NK-92 (cell line): ENCODE data around the gene PATL1.

Experiments used
- DNase-seq: peaks from one replicate; lab custom pipeline; 2025; ENCODE audit not compliant: unreplicated experiment; lab: John Stamatoyannopoulos, UW

The PATL1 gene

DNA sequence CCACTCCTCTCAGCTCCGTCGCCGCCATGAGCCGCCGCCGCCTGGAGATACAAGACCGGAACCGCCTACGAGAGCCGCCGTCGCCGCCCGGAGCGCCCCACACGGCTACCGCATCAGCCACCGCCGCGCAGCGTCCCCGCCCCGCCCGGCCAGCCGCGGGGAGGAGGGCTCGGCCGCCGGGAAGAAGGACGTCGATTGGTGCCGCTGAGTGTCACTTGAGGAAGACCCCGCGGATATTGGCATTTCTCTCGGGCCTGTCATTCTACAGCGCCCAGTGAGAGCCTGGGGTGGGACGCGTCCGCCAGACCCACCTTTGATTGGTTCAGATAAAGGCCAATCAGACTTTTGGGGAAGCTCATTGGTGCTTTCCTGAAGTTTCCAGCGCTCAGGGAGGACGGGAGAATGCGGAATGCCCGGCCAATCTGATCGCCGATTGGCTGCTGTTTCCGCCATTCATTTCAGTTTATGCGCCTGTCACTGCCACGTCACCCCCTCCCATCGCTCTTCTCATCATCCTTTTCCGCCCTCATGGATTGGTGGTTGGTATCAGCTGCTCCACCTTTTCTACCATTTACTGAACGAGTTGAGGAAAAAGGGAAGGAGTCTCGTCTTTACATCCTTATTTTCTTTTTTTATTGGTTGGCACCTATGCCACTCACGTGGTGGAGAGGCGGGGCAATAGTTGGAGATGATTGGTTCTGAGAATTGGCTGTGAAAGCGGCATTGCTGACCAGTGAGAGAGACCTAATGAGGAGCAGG lies 53.0 kb downstream of the PATL1 start, which contains the start of gene OSBP:
Gene OSBP, minus strand, starts transcription at position 138 of the 759 bp plus-strand sequence. Its CDS starts 110 bp downstream, at position 28.
- DNase-seq, result peak; percentile 99

DNA sequence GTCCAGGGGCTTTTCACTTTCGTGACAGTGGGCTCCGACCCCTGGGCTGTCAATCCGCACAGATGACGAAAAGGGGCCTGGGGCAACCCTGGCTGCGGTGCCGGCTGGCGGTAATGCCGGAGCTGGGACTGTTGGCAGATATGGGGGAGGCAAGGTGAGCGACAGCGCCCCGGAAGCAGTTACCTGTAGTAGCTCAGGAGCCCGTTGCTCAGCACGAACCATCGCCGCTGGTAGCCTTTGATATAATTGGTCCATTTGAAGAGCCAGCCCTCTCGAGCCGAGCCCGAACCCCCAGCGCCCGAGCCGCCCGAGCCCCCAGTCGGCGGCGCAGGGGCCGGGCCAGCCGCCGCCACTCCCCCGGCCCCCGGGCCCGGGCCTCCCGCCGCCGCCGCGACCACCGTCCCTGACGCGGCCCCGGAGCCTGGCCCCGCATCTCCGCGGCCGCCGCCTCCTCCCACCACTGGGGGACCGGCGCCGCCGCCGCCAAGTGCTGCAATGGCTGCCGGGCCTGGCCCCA lies 53.7 kb downstream of the PATL1 start:
- no peak for DNase-seq

DNA sequence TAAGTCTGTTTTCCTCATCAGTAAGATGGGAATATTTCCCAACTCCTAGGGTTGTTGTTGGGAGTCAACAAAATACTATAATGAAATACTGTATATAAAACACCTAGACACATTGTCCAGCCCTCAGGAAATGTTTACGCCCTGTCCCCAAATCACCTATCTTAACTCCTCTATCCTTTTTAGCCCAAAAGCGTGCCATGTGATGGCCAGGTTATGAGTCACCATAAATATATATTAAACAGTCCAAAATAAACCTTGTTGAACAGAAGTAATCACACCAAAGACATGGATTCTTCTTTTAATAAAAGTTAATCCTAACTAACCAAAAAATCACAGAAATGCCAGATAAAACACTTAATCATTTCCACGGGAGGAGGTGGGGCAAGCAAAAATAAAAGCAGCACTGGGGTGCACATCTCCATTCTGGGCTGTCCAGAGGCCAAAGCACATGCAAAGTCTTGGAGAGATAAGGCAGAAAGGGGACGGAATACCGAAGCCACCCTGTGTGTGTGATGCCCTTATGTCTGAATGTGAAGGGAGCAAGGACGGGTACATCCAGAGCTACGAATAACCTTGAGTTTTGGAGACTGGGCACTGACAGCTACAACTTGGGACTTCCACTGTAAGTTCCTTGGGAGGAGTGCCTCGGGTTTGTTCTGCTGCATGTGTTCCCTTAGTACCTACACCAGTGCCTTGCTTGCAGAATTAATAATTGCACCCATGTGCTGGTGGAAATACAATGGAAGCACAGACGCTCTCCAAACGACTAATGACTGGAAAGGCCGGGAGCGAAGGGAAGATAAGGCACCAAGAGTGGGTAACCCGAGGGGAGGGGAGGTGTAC lies 54.3 kb downstream of the PATL1 start:
- DNase-seq, result no peak

DNA sequence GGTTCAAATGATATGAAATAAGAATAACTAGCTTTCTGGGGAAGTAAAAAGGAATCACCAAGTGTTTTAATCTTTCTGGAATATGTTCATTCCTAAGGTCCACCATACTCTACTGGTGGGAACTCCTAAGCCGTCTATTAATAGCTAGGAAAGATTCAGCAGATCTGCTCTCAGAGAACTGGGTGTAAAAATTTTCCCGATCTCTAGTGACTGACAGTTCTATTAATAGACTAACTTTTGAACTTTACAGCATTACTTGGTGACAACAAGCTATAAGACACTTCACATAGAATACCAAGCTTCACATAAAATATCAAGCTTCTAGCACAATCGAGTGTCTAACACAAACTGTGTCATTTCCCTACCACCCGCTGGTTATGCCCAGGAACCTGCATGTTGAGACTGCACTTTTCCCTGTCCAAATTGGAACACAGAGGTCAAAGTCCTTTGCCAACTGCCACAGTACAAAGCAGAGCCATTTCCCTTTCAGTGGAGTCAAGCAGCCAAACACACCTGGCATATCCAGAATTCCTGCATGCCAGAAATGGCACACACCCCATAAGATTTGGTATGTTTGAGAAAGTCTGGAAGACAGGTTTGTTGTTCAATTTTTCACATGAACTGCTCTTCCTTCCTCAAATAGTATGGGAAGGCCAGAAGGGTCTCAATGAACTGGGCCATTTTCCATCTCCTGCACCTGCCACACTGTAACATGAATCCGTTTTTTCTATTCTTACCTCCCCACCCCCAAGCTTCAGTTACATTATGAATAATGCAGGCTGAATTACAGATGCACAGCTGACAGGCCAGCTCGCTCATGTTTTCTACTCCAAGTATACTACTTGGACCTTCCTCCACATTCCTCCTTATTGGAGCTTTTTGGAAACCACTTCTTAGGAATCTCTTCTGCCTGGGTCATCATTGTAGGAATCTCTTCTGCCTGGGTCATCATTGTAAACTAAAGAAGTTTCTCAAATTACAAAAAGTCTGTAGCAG lies 57.0 kb downstream of the PATL1 start:
- no peak for DNase-seq

DNA sequence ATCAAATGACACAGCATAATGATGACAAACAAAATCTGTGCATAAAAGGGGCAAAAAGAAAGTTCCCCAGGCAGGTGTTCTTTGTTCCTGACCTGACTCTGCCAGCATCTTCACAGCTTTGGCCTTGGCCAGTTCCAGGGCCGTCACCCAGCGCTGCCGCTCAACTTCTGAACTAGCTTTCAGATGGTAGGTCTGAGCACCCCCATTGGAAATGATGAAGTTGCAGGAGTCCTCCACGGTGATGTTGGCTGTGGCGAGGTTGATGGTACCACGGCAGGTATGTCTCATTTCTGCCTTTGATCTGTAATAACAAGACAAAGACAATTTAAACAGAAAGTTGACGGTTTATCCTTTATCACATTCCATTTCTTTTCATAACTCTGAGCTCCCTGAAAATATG lies 58.5 kb downstream of the PATL1 start:
- DNase-seq, result no peak

DNA sequence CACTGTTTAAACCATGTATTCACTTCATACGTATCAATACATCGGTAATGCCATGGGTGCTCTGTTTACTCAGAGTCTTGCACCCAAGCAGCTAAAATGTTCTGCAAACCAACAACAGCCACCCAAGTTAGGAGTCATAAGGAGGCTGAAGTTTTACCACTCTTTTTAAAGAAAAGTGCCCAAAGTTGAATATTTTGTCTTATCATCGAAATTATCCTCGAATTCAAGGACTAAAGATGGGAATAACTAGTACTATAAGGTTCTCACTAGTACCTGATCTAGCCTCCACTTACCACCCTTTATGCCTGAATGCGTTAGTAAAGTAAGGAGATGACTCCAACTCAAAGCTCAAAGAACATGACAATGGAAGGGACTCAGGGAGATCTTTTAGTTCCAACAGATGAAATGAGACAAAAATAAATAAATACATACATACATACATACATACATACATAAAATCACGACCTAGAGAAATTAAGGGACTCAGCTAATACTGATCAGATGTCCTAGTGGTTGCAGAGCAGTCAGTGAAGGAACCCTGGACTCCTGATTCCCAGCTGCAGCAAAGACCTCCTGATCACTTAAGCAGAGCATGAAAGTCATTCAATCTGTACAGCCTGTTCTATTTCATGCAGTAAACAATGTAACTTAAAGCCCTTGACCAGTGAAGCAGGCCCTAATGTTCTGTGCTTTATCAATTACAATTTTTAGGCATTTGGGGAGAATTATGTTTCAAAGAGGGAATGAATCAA lies 61.0 kb downstream of the PATL1 start:
- no peak for DNase-seq

DNA sequence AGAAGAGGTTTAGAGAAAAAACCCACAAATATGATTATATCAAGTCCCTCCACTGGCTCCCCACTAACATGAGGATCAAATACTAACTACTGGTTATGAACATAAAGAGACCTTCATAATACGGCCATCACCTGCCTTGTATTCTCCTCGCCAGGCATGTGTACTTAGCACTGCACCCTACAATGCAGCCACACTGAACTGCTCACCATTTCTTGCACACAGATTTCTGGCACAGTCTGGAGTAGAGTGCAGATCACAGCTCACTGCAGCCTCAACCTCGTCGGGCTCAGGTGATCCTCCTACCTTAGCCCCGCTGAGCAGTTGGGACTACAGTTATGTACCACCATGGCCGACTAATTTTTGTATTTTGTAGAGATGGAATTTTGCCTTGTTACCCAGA lies 66.4 kb downstream of the PATL1 start:
- no peak for DNase-seq

DNA sequence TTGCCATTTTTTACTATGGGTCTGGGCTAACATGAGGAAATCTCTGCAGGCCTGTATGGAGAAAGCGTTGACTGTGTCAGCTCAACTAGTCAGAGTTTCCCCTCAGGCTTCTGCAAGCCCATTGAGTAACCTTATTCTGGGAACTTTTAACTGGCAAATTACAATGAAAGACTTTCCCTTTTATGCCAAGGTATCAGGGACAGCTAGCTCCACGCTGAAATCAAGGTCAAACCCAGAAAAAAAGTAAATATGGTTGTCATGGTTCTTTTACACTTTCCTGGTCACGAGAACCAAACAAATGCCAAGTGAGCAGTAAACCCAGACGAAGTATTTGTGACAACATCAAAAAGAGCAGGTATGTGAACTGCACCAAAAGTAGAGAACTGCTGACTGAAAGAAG lies 67.0 kb downstream of the PATL1 start:
- DNase-seq, result no peak

DNA sequence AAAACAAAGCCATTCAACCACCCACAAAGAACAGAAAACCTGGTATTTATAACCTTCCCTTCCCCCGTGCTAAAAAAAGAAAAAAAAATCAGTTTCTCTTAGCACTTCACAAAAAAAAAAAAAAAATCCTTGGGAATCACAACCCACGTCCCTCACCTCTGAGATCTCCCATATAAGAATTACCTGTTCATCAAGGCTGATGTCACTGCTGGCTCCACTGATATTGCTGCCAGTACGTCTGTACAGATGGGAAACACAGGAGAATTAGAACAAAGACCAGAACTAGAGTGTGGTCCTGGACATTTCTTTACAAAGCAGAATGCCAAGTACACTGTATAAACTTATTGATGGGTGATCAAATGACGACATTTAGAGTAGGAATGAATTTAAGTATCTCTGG lies 68.2 kb downstream of the PATL1 start:
- DNase-seq, result no peak

DNA sequence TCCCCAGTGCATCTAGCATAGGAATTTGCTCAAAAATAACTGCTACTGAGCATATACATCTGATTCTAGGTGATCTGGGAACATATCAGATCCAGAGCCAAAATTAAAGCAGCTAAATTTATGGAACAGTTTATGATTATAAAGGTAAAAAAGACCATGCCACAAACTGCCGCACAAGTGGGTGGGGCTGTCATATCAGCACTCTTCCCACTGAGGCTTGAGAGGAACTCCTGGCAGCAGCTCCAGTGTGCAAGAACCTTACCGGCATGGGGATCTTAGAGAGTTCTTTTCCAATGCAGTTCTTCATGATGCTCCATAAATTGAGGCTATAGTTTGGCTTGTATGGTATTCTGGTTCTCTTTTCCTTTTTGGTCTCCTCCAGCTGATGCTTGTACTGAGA lies 68.6 kb downstream of the PATL1 start:
- DNase-seq, result no peak

DNA sequence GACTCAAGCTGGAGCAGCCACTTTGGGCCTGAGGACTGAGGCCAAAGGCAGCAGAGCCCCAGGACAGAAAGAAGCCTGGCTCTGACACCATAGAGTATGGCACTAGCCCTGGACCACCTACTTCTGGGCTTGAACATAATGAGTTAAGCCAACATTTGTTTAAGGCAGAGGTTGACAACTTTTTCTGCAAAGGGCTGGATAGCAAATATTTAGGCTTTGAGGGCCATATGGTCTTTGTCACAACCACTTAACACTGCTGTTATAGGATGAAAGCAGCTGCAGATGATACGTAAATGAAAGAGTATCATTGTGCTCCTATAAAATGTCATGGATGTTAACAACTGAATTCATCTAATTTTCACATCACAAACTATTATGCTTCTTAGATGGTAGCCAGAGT lies 69.9 kb downstream of the PATL1 start:
- DNase-seq, result no peak
